ENCODE data around the gene CDS2. TPM values are rescaled to one million over a fixed set of nuclear protein-coding genes. Genes with fewer than 3 reads are reported as not detected.
"Not testable (repeated sequence)": the region's sequence is repeated elsewhere in the genome, so short reads cannot be mapped to it uniquely, and the experiment has no call there.

CDS2 gene
- total RNA-seq, 3 donors from 2014 or later (not counting 1 experiment from before 2014, with no cell fraction given): 45.6 to 54.7 (median 53.8) TPM

DNA sequence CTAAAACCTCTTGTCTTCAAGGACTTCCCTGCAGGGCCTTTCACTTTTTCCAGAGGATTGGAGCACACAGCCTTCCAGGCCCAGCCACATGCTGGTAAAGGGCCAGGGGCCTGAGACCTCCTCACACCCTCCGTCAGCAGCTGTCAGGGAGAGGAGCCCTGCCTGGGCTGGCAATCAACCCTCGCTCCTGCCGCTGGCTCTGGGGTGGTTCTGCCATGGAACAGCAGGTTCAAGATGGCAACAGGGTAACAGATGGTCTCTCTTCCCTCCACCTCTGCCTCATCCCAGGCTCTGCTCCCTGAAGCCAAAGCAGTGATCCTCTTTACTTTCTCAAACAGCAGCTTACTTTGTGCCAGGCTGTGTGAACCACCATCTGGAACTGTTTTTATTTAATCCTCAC, 30.9 kb upstream of the CDS2 start:
- no peak overlapping the region for H3K27ac ChIP-seq (ENCODE audit: low read length)
- no peaks in the 10 kb centered on the region for H3K27me3 Mint-ChIP-seq (ENCODE audit: low read depth in 2 of 2)
- WGBS (ENCODE audit: insufficient coverage): 100% methylated on average over 3 of the region's 3 CpGs
- H3K4me1 Mint-ChIP-seq: peaks cover 6 to 11% of the 10 kb centered on the region in 2 donors
- H3K4me3 Mint-ChIP-seq: no peak overlapping the region
- no peak overlapping the region for H3K4me3 ChIP-seq (ENCODE audit: low read length)
- TF ChIP-seq, protein P1, sequence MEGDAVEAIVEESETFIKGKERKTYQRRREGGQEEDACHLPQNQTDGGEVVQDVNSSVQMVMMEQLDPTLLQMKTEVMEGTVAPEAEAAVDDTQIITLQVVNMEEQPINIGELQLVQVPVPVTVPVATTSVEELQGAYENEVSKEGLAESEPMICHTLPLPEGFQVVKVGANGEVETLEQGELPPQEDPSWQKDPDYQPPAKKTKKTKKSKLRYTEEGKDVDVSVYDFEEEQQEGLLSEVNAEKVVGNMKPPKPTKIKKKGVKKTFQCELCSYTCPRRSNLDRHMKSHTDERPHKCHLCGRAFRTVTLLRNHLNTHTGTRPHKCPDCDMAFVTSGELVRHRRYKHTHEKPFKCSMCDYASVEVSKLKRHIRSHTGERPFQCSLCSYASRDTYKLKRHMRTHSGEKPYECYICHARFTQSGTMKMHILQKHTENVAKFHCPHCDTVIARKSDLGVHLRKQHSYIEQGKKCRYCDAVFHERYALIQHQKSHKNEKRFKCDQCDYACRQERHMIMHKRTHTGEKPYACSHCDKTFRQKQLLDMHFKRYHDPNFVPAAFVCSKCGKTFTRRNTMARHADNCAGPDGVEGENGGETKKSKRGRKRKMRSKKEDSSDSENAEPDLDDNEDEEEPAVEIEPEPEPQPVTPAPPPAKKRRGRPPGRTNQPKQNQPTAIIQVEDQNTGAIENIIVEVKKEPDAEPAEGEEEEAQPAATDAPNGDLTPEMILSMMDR (IDR thresholded peaks at IDR 0.05): no peak
- peak overlapping the region in 1 of 2 donors; percentile 27 for H3K27ac Mint-ChIP-seq
- H3K9me3 ChIP-seq (ENCODE audit: control insufficient read depth, insufficient read depth, low read length): no peaks in the 10 kb centered on the region
- H3K36me3 ChIP-seq (ENCODE audit: control insufficient read depth, insufficient read depth, low read length): peaks cover 22% of the 10 kb centered on the region
- no peaks in the 10 kb centered on the region for H3K9me3 Mint-ChIP-seq
- intact Hi-C loops (cut with micrococcal nuclease): no loop called here
- H3K27me3 ChIP-seq (ENCODE audit: control insufficient read depth, insufficient read depth, low read length): no peaks in the 10 kb centered on the region
- ATAC-seq: no peak
- H3K36me3 Mint-ChIP-seq: peaks cover 7% of the 10 kb centered on the region
- H3K4me1 ChIP-seq (ENCODE audit: control insufficient read depth, insufficient read depth, low read length): peaks cover 4% of the 10 kb centered on the region
- DNase-seq: no peak

DNA sequence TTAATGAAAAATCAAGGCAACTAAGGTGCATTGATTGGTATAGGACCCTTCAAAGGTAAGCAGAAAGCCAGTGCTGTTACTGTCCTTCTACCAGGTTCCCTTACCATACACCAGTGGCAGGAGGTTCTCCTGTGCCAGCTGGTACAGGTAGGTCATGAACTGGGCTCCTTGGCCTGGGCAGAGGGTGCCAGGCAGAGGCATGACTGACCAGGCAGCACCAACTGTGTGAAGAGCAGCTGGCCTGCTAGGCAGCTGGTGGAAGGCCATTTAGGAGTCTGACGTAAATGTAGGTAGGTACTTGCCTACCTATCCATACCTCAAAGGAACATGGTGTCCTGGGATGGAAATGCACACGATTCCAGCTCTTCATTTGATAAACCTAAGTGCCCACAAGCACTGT, 30.3 kb upstream of the CDS2 start:
- Histone ChIP-seq H3K36me3 (ENCODE audit: control insufficient read depth, insufficient read depth, low read length) (peaks cover 27% of the 10 kb centered on the region), H3K27ac (ENCODE audit: low read length) (no peak overlapping the region), H3K4me1 (ENCODE audit: control insufficient read depth, insufficient read depth, low read length) (peaks cover 4% of the 10 kb centered on the region), H3K27me3 (ENCODE audit: control insufficient read depth, insufficient read depth, low read length) (no peaks in the 10 kb centered on the region), H3K4me3 (ENCODE audit: low read length) (no peak overlapping the region), H3K9me3 (ENCODE audit: control insufficient read depth, insufficient read depth, low read length) (no peaks in the 10 kb centered on the region)
- H3K36me3 Mint-ChIP-seq: peaks cover 8% of the 10 kb centered on the region
- peak overlapping the region in 1 of 2 donors; percentile 27 for H3K27ac Mint-ChIP-seq
- no peaks in the 10 kb centered on the region for H3K27me3 Mint-ChIP-seq (ENCODE audit: low read depth in 2 of 2)
- H3K4me1 Mint-ChIP-seq: peaks cover 11 to 16% of the 10 kb centered on the region in 2 donors
- TF ChIP-seq, protein P1 (IDR thresholded peaks at IDR 0.05): no peak
- no peaks in the 10 kb centered on the region for H3K9me3 Mint-ChIP-seq
- intact Hi-C loops (cut with micrococcal nuclease): no loop called here
- ATAC-seq: no peak
- no peak overlapping the region for H3K4me3 Mint-ChIP-seq
- DNase-seq: no peak
- 94% methylated on average over 2 of the region's 2 CpGs for WGBS (ENCODE audit: insufficient coverage)

DNA sequence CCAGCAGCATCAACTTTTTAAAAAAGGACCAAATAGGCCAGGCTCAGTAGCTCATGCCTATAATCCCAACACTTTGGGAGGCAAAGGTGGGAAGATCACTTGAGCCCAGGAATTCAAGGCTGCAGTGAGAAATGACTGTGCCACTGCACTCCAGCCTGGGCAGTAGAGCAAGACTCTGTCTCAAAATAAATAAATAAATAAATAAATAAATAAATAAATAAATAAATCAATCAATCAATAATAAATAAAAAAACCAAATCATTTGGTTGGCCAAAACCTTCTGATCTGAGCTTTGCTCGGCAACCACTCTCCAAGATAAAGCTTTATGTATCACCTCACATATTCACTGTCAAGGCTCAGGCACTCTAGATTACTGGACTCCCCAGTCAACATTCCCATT, 27.8 kb upstream of the CDS2 start:
- H3K4me3 ChIP-seq (ENCODE audit: low read length); H3K4me3 Mint-ChIP-seq; ATAC-seq; H3K27ac ChIP-seq (ENCODE audit: low read length); H3K9me3 Mint-ChIP-seq; intact Hi-C loops (cut with micrococcal nuclease); H3K27me3 ChIP-seq (ENCODE audit: control insufficient read depth, insufficient read depth, low read length); DNase-seq; H3K27me3 Mint-ChIP-seq (ENCODE audit: low read depth in 2 of 2); H3K9me3 ChIP-seq (ENCODE audit: control insufficient read depth, insufficient read depth, low read length); H3K4me1 ChIP-seq (ENCODE audit: control insufficient read depth, insufficient read depth, low read length): not testable (repeated sequence)
- Mint-ChIP-seq H3K4me1 (peaks cover 17% of the 10 kb centered on the region in 2 donors), H3K36me3 (peaks cover 17% of the 10 kb centered on the region), H3K27ac (peak overlapping the region; percentile 37 to 44)
- peaks cover 51% of the 10 kb centered on the region for H3K36me3 ChIP-seq (ENCODE audit: control insufficient read depth, insufficient read depth, low read length)
- WGBS (ENCODE audit: insufficient coverage): 97% methylated on average over 1 of the region's 1 CpG

DNA sequence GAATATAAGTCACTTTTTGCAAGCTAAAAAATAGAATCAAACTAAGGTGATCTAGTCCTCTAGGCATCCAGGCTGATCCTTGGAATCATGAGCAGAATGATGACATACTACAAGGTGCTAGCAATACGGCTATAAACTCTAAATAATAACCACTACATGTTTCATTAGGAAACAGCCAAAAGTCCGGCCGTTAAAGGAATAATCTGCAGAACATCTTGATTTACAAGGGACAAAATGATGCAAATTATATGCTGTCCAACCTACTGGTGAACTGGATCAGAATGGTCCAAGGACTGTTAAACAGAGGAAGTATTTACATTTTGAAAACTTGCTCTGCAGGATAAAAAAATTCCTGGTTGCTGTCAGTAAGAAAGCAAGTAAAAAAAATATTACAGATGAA, 26.9 kb upstream of the CDS2 start:
- not testable (repeated sequence) for H3K27me3 ChIP-seq (ENCODE audit: control insufficient read depth, insufficient read depth, low read length); H3K4me3 ChIP-seq (ENCODE audit: low read length); H3K9me3 ChIP-seq (ENCODE audit: control insufficient read depth, insufficient read depth, low read length); H3K4me3 Mint-ChIP-seq; ATAC-seq; H3K27ac ChIP-seq (ENCODE audit: low read length); DNase-seq; H3K27me3 Mint-ChIP-seq (ENCODE audit: low read depth in 2 of 2); H3K9me3 Mint-ChIP-seq; H3K4me1 ChIP-seq (ENCODE audit: control insufficient read depth, insufficient read depth, low read length); H3K27ac Mint-ChIP-seq
- intact Hi-C loops (cut with micrococcal nuclease): loop anchor here (1.0 to 2.0 kb wide), 3 partner anchors 44 to 143 kb away; no protein-coding TSS in a partner anchor
- peaks cover 17% of the 10 kb centered on the region for H3K36me3 Mint-ChIP-seq
- peaks cover 17% of the 10 kb centered on the region in 2 donors for H3K4me1 Mint-ChIP-seq
- peaks cover 60% of the 10 kb centered on the region for H3K36me3 ChIP-seq (ENCODE audit: control insufficient read depth, insufficient read depth, low read length)
- WGBS (ENCODE audit: insufficient coverage): 100% methylated on average over 3 of the region's 3 CpGs
